Tracheal epithelial cell (primary cell): Measurements from ENCODE around the gene NUP210L. TPM values are rescaled to one million over a fixed set of nuclear protein-coding genes. Genes with fewer than 3 reads are reported as not detected.

Experiments used
- total RNA-seq: library from RNA; depleted of rRNA; stranded (reverse); fragments of >200 nt; gene quantifications from 2 replicates; pipeline ENCODE4 v1.2.1, GENCODE V29; 2014

Gene NUP210L
- total RNA-seq: 0.21 and 0.24 TPM in 2 replicates

GRCh38 chr1:154154534-154155191 lies at the start of gene NUP210L:
Gene NUP210L (minus strand): TSS chr1:154155073.

DNA sequence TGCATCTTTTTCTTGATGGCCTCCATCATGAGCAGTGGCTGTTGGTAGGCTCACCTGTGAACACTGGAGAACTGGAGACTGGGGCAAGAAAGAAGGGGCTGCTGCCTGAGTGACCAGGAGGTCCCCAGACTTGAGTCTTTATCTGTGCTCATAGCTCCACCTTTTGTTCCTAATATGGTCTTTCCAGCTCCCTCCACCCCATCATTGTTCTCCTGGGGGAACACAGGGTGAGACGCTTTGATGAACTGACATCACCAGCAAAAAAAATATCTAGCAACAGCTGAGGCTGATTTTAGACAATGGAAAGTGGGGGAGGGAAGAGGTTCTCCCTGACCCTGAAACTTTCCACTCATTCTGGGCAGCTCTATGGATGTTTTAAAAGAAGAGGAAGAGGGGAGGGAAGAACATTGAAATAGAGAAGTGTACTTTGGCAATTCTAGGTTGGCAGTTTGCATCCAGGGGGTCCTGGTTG lies 37.2 kb upstream of the NUP210L start, which contains the start of gene TPM3:
Gene TPM3 (minus strand): TSS at position 111 of the 472 bp plus-strand sequence. CDS start 82 bp downstream, at position 29.

GRCh38 chr1:153990468-153991150 lies 164.3 kb downstream of the NUP210L start, which contains the start of gene RPS27:
Gene RPS27 (plus strand): TSS chr1:153990762. CDS start chr1:153990797, 35 bp downstream.

GRCh38 chr1:153985941-153986761 lies 168.7 kb downstream of the NUP210L start, which contains the start of gene RAB13:
Gene RAB13 (minus strand): TSS chr1:153986339. CDS start chr1:153986236, 103 bp downstream.

GRCh38 chr1:153977250-153978240 lies 177.3 kb downstream of the NUP210L start, which contains the start of gene JTB:
Gene JTB (minus strand): TSS chr1:153977674. CDS start chr1:153977252, 422 bp downstream.

GRCh38 chr1:153967107-153967999 lies 187.5 kb downstream of the NUP210L start, which contains the start of gene CREB3L4:
Gene CREB3L4 (plus strand): TSS chr1:153967902. CDS start chr1:153968526, 624 bp downstream.

DNA sequence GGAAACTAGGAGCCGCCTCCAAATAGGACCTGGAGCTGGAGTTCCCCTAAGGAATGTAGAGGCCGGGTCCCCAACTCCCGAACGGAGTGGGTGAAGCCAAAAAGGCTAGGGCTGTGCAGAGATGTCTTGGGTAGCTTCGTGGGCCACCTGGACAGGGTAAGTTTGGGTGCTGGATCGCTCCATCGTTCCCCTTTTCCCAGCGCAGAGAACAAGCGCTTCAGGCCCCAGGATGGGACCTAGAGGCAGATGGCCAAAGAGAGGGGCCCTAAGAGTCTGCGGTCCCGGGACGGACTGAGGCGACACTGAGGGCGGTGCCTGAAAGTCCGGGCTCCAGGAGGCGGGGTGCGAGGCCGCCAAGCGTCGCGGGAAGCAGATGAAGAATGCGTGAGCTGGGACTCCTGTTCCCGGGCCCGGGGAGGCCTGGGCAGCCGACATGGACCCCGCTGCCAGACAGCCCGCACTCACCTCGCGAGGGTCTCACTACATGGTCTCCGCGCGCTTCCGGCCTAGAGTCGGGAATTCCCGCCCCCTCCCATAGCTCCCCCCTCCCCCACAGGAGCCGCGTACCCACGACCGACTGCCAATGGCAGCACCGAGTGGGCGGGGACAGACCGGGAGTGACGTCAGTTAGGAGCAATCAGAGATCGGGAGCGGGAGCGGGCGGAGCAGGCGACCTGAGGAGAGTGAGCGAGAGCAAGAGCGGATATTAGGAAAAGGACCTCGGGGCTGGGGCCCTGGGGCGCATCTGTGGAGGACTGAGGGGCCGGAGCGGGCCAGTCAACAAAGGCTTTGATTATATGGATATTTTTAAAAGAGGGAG lies 191.6 kb downstream of the NUP210L start, which contains the start of gene SLC39A1:
Gene SLC39A1 (minus strand): TSS at position 508 of the 820 bp plus-strand sequence. CDS start 822 bp downstream, outside the sequence.

GRCh38 chr1:153958111-153958960 lies 196.5 kb downstream of the NUP210L start, which contains the start of gene CRTC2:
Gene CRTC2 (minus strand): TSS chr1:153958612. CDS start chr1:153958497, 115 bp downstream.

GRCh38 chr1:153946622-153947241 lies 208.1 kb downstream of the NUP210L start, which contains the start of gene DENND4B:
Gene DENND4B (minus strand): TSS chr1:153946718. CDS start chr1:153944374, 2,344 bp downstream.

Other genes starting within 250 kb of the NUP210L start
- 3.6 and 4.0 TPM in 2 replicates for gene GATAD2B, start 232.1 kb downstream of the NUP210L start, total RNA-seq
- 11.1 and 15.9 TPM in 2 replicates for gene DENND4B, start 208.4 kb downstream of the NUP210L start, total RNA-seq
- gene CRTC2, start 196.5 kb downstream of the NUP210L start, total RNA-seq: 2.7 and 3.6 TPM in 2 replicates
- 134 and 176 TPM in 2 replicates for gene SLC39A1, start 191.5 kb downstream of the NUP210L start, total RNA-seq
- gene CREB3L4, start 187.2 kb downstream of the NUP210L start, total RNA-seq: 8.0 and 11.1 TPM in 2 replicates
- gene JTB, start 177.4 kb downstream of the NUP210L start, total RNA-seq: 207 and 231 TPM in 2 replicates
- gene RAB13, start 168.7 kb downstream of the NUP210L start, total RNA-seq: 42.6 and 50.4 TPM in 2 replicates
- 1,885 and 2,803 TPM in 2 replicates for gene RPS27, start 164.3 kb downstream of the NUP210L start, total RNA-seq
- 196 and 436 TPM in 2 replicates for gene TPM3, start 37.0 kb upstream of the NUP210L start, total RNA-seq
- not detected in 2 replicates for gene CFAP141, start 51.3 kb upstream of the NUP210L start, total RNA-seq
- gene UBAP2L, start 65.9 kb upstream of the NUP210L start, total RNA-seq: 19.8 and 21.3 TPM in 2 replicates
- 157 and 191 TPM in 2 replicates for gene HAX1, start 117.6 kb upstream of the NUP210L start, total RNA-seq
- under 0.01 TPM in 1 of 2 replicates, not detected in the other for gene AQP10, start 166.0 kb upstream of the NUP210L start, total RNA-seq
- 11.3 and 45.8 TPM in 2 replicates for gene ATP8B2, start 170.5 kb upstream of the NUP210L start, total RNA-seq